PC-9 (cell line): ENCODE data around the gene GPR25.

Experiments used
- CTCF ChIP-seq: fragments of 200-600 bp; sonication (generic); conservative IDR thresholded peaks from 2 replicates; pipeline ENCODE4 v1.6.1; 2017; ENCODE audit warnings: mixed run types, antibody characterized with exemption, mild to moderate bottlenecking, moderate library complexity
- EZH2 ChIP-seq: fragments of 200-600 bp; sonication (generic); IDR thresholded peaks from 2 replicates; pipeline ENCODE4 v1.8.0; 2017; ENCODE audit warnings: antibody characterized with exemption, low read depth

DNA sequence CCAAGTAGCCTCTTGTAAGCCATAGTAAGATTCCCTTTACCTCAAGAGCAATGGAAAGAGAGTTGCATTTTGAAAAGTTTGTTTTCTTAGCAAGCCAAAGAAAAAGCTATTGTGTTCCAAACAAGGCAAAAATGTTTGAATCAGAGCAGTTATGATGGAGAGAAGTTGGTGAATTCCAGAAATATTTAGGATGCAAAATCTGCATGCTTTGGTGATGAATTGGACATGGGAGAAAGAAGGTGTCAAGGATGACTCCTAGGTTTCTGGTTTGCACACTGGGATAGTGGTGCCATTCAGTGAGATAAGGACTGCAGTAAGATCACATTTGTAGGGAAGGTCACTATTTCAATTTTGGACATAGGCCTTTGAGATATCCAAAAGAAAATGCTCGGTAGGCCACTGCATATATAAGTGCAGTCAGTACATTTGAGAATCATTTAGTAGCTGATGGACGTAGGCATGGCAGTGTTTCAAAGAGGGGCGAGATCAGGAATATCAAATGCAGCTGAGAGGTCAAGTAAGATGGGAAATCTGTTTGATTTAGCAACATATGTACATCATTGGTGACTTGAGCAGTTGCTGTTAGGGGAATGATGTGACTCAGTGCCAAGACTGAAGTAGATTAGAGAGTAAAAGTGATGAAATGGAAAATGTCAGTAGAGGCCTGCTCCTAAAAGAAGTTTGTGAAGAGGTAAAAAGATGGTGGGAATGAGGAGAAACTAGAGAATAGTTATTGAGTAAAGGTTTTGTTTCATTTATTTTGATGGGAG, 33.9 kb upstream of the GPR25 start:
- TF ChIP-seq CTCF, result no peak
- TF ChIP-seq EZH2, result no peak
